NCI-H2107 (cell line): ENCODE measurements around the gene ZCCHC24.
"Not testable (repeated sequence)": the region's sequence is repeated elsewhere in the genome, so short reads cannot be mapped to it uniquely, and the experiment has no call there.

Experiments used
- DNase-seq: peaks from one replicate; lab custom pipeline; 2025; lab: John Stamatoyannopoulos, UW

The ZCCHC24 gene

GRCh38 chr10:79472449-79472848 lies 27.0 kb upstream of the ZCCHC24 start:
- DNase-seq: no peak

GRCh38 chr10:79471776-79472175 lies 26.4 kb upstream of the ZCCHC24 start:
- no peak for DNase-seq

GRCh38 chr10:79470096-79470495 lies 24.7 kb upstream of the ZCCHC24 start:
- DNase-seq: no peak

DNA sequence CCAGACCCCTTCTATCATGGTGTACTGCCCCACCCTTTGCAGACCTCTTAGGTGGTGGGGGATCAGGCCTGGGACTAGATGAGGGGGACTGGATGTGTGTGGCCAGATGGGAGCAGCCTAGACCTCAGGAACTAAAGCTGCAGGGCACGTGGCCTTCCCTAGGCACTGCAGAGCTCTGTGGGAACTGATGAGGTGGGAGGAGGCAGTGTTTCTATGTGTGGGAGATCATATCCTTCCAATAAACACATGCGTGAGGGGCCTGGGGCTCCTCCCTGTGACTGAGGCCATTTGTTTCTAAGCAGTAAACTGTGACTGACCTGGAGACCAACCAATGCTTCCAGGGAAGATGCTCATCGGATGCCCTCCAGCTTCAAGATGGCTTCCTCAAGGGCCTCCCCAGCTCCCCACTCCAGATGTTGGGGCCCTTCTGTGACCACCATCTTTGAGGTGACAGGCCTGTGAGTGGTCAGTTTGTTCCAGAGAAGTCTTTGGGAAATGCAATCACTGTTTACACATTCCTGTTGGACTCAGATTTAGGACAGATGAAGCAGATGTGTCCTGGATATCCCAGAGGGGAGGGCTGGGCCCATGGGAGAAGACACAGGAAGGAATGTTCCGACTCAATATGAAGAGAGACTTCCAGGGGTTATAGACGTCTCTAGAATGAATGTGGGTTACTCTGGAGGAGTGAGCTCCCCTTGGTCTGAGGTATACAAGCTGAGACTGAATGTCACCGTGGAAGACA lies 23.6 kb upstream of the ZCCHC24 start:
- no peak for DNase-seq

DNA sequence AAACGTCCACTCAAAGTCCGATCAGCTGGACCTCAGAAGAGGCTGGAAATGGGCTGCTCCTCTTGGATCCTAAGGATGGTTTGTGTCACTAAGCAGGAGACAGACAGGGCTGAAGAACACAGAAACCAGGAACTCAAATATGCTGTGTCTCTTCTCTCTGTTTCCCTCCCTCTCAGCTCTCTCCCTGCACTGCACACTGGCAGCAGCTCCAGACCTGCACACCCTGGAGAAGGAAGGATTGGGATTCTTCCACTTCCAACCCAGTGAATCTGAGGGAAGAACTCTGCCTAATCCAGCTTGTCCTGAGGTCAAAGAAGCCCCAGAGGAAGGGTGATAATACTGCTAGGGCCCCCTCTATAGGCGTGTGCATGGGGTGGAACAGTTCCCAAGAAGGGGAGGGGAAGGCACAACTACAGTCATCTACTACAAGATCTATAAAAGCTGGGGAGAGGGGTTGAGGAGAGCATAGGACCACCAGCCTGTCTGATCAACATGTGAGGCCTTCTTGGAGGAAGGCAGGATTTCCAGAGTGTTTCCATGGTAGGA lies 22.7 kb upstream of the ZCCHC24 start:
- DNase-seq: no peak

DNA sequence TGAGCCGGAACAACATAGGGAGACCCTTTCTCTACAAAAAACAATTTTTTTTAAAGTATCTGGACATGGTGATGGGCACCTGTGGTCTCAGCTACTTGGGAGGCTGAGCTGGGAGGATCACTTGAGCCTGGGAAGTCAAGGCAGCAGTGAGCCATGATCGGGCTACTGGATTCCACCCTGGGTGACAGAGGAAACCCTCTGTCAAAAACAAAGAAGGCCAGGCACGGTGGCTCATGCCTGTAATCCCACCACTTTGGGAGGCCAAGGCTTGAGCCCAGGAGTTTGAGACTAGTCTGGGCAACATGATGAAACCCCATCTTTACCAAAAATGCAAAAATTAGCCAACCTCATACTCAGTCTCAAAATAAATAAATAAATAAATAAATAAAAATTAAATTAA lies 19.9 kb upstream of the ZCCHC24 start:
- DNase-seq: no peak

DNA sequence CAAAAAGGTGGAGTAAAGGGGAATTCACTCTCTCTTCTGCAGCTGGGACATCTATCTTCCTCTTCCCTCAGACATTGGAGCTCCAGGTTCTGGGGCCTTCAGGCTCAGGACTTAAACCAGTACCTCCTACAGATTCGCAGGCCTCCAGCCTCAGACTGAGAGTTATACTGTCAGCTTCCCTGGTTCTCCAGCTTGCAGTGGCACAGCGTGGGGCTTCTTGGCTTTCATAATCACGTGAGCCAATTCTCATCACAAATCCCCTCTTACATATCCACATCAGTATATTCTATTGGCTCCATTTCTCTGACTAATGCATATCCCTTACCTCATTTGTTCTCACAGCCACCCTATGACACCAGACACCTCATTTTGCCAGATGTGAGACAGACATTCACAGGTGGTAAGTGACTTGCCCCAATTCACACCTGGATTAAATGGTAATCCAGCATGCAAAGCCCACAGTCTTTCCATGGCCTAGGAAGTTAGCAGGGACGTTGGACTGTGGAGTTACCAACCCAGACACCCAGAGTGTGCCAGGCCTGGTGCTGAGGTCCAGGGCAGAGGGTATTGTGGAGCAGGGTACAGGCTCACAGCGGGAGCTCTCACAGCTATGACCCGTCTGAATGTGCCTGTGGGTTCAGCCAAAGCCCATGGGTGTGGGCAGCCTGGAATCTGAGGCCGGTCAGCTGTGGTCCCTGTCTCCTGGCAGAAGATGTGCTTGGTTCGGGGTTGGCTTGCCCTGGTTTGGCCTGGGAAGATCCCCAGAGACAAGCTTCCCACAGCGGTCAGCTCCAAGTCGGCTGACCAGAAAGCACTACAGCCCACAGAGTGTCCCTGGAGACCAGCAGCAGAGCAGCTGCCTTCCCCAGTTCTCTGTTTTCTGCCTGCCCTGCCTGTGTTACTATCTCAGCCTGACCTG lies 18.4 kb upstream of the ZCCHC24 start:
- DNase-seq: no peak

DNA sequence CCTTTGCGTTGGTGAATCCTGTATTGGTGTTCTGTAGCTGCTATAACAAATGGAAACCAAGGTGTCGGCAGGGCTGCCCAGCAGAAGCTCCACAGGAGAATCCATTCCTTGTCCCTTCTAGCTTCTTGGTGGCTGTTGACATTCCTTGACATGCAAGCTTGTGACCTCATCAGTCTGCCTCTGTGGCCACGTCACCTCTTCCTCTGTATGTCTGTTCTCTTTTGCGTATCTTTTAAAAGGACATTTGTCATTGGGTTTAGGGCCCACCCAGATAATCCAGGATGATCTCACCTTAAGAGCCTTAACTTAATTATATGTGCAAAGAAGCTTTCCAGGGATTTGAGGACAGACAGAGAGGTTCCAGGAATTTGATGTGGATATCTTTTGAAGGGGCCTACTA lies 15.3 kb upstream of the ZCCHC24 start:
- DNase-seq: no peak

- DNase-seq: no peak
Observed at GRCh38 chr10:79459243-79459642, 13.8 kb upstream of the ZCCHC24 start.

DNA sequence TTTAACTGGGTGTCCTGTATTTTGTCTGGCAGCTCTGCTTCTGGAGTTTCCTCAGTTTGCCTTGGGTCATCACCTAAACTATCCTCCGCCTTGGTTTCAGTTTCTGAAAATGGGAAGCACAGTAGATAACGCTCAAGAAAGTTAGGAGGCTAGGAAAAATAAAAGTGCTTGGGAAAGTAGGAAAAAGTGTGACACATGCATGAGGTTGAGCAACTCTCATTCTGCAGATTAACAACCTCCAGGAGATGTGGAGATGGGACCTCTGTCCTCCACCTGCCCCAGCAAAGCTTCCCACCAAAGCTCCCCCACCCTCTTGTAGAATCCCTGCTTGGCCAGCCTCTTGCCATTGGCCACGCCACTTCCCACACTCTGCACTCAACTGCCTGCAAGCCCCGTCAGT lies 13.1 kb upstream of the ZCCHC24 start:
- no peak for DNase-seq

DNA sequence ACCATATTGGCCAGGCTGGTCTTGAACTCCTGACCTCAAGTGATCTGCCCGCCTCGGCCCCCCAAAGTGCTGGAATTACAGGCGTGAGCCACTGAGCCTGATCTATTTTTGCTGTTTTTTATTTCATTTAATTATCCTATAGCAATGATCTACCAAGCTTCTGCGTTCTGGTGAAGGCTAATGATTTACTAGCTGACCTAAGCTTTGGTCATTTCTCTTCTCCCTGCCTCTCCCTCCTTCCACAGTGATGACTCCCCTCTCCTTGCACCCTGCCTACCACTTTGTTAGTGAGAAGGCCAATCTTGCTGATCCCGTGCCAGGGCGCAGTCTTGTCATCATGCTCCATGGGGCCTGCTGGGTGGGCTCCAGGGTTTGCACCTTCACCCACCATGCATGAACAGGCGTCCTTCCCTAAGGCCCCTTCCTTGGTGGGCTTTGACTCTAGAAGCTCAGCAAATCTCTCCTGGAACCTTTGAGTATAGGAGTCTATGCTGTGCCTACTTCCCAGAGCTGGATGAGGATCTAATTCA lies 11.9 kb upstream of the ZCCHC24 start:
- no peak for DNase-seq

- DNase-seq: no peak
Observed at GRCh38 chr10:79454259-79454658, 8.8 kb upstream of the ZCCHC24 start.

GRCh38 chr10:79453392-79453791 lies 8.0 kb upstream of the ZCCHC24 start:
- DNase-seq: no peak

- DNase-seq: no peak
Observed at GRCh38 chr10:79452174-79452611, 6.8 kb upstream of the ZCCHC24 start.

DNA sequence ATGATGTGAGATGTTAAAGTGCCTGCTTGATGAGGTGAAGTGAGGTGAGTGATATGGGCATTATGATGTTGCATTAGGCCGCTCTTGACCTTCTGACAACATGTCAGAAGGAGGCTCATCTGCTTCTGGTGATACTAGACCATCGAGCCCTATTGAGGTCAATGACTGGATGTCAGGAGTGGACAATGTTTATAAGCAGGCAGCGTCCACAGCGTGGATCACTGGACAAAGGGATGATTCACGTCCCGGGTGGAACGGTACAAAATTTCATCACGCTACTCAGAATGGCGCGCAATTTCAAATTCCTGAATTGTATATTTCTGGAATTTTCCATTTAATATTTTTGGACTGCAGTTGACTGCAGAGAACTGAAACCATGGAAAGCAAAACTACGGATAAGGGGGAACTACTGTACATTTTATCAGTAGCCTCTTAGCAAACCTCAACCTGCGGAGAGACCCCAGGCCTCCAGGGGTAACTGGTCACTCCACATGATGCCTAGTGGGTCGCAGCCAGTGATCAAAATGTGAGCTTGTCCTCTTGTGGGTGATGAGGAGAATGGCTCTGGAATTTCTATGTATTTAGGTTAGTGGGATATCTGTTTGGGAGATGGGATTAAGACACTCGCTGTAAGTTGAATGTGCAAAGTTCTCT lies 5.7 kb upstream of the ZCCHC24 start:
- DNase-seq: no peak

DNA sequence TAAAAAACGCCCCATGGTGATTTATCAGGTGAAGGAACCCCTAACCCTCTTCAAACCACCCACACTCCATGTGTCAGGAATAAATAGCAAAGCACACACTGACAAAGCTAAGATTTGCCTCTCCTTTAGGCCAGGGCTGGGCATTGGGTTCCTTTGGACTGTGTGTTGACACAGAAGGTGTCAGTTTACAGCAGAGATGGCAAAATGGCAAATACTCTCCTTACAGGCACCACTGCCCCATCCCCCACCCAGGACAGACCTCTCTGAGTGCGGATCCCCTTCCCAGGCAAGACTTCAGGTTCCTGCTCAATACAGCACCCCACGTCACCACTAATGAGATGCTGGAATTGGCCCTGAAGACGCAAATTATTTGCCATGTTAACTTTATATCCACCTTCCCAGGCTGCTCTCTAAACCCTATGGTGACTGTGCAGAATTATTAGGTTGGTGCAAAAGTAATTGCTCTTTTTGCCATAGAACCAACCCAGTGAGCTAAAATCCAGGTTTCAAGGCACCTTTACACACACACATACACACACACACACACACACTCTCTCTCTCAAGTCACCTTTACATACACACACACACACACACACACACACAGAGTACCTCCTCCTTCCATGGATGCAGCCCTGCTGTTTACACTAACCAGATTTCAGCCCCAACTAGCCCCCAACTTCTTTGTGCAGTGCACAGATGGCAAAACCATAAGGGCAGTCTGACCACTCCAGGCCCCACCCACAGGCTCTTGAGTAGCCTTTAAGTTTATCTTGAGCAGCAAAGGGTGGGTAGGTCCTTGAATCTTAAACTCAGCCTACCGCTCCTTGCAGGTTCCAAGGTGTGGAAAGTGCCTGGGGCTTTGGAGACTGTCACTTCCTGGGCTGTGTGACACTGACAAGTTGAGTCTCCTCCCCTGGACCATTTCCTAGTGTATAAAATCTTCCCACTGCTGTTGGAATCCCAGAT lies 4.0 kb upstream of the ZCCHC24 start:
- no peak for DNase-seq

GRCh38 chr10:79448732-79449049 lies 3.3 kb upstream of the ZCCHC24 start:
- DNase-seq: no peak

- no peak for DNase-seq
Observed at GRCh38 chr10:79447911-79448731, 2.7 kb upstream of the ZCCHC24 start.

- DNase-seq: not testable (repeated sequence)
Observed at GRCh38 chr10:79447249-79447648, 1.8 kb upstream of the ZCCHC24 start.

GRCh38 chr10:79446758-79447084 lies 1.3 kb upstream of the ZCCHC24 start:
- DNase-seq: no peak
